ENCODE data around the gene FGD2.

FGD2 gene

GRCh38 chr6:36975231-36976006 lies 30.0 kb upstream of the FGD2 start:
- TF ChIP-seq RARB (CRISPR knock-in tag; IDR thresholded peaks at IDR 0.05) (no peak), SNAI2 (CRISPR knock-in tag; IDR thresholded peaks at IDR 0.05) (no peak)
- ATAC-seq: no peak

- TF ChIP-seq ZNF70 (CRISPR knock-in tag; IDR thresholded peaks at IDR 0.05): no peak
- no peak for TF ChIP-seq ZNF8 (CRISPR knock-in tag; IDR thresholded peaks at IDR 0.05)
- TF ChIP-seq TCF4 (CRISPR knock-in tag; IDR thresholded peaks at IDR 0.05; ENCODE audit: borderline replicate concordance): no peak
- TF ChIP-seq ZC3H10 (CRISPR knock-in tag; IDR thresholded peaks at IDR 0.05): no peak
- TF ChIP-seq SNAI2 (CRISPR knock-in tag; IDR thresholded peaks at IDR 0.05): no peak
- TF ChIP-seq ISL1 (CRISPR knock-in tag; IDR thresholded peaks at IDR 0.05): no peak
- no peak for TF ChIP-seq CSDC2 (CRISPR knock-in tag; IDR thresholded peaks at IDR 0.05)
- TF ChIP-seq CREB5 (CRISPR knock-in tag; IDR thresholded peaks at IDR 0.05; ENCODE audit: low read depth): no peak
- TF ChIP-seq OSR1 (CRISPR knock-in tag; IDR thresholded peaks at IDR 0.05): no peak
- no peak for TF ChIP-seq TOX (CRISPR knock-in tag; IDR thresholded peaks at IDR 0.05; ENCODE audit: borderline replicate concordance)
- no peak for TF ChIP-seq ZFP30 (CRISPR knock-in tag; IDR thresholded peaks at IDR 0.05)
- no peak for TF ChIP-seq PPARA (CRISPR knock-in tag; IDR thresholded peaks at IDR 0.05; ENCODE audit: borderline replicate concordance)
- TF ChIP-seq BACH2 (CRISPR knock-in tag; IDR thresholded peaks at IDR 0.05; ENCODE audit: borderline replicate concordance): no peak
- TF ChIP-seq TSHZ2 (CRISPR knock-in tag; IDR thresholded peaks at IDR 0.05): no peak
- no peak for TF ChIP-seq GLIS3 (CRISPR knock-in tag; IDR thresholded peaks at IDR 0.05)
- TF ChIP-seq PATZ1 (CRISPR knock-in tag; IDR thresholded peaks at IDR 0.05; ENCODE audit: borderline replicate concordance): no peak
- no peak for TF ChIP-seq ZNF565 (CRISPR knock-in tag; conservative IDR thresholded peaks at IDR 0.05; ENCODE audit: low read depth)
Measured at GRCh38 chr6:36976007-36976264, 29.5 kb upstream of the FGD2 start.

GRCh38 chr6:36976509-36976908 lies 28.9 kb upstream of the FGD2 start:
- ATAC-seq: no peak
- no peak for TF ChIP-seq RARB (CRISPR knock-in tag; IDR thresholded peaks at IDR 0.05)
- no peak for TF ChIP-seq ZC3H10 (CRISPR knock-in tag; IDR thresholded peaks at IDR 0.05)
- TF ChIP-seq TCF4 (CRISPR knock-in tag; IDR thresholded peaks at IDR 0.05; ENCODE audit: borderline replicate concordance): no peak
- no peak for TF ChIP-seq TOX (CRISPR knock-in tag; IDR thresholded peaks at IDR 0.05; ENCODE audit: borderline replicate concordance)
- no peak for TF ChIP-seq ISL1 (CRISPR knock-in tag; IDR thresholded peaks at IDR 0.05)
- TF ChIP-seq ZFP30 (CRISPR knock-in tag; IDR thresholded peaks at IDR 0.05): no peak
- no peak for TF ChIP-seq CSRNP3 (CRISPR knock-in tag; IDR thresholded peaks at IDR 0.05)
- no peak for TF ChIP-seq GLIS3 (CRISPR knock-in tag; IDR thresholded peaks at IDR 0.05)
- TF ChIP-seq ZNF8 (CRISPR knock-in tag; IDR thresholded peaks at IDR 0.05): no peak
- no peak for TF ChIP-seq TSHZ2 (CRISPR knock-in tag; IDR thresholded peaks at IDR 0.05)

More at GRCh38 chr6:36976007-36976264, 29.5 kb upstream of the FGD2 start:
- ATAC-seq: no peak
